Progenitor cell of endocrine pancreas (in vitro differentiated cells): ENCODE data around the gene CPNE6. TPM values are rescaled to one million over a fixed set of nuclear protein-coding genes. Genes with fewer than 3 reads are reported as not detected.
"Not testable (repeated sequence)": the region's sequence is repeated elsewhere in the genome, so short reads cannot be mapped to it uniquely, and the experiment has no call there.

Source experiments
- DNase-seq: peaks from one replicate; pipeline ENCODE4 v3.0.0; 2021; ENCODE audit warnings: low spot score; ENCODE audit not compliant: unreplicated experiment
- H3K27ac Mint-ChIP-seq: 2 replicates; pipeline ENCODE4 v1.8.0; 2021; ENCODE audit warnings: mild to moderate bottlenecking, moderate library complexity, mixed read lengths
- H3K27me3 Mint-ChIP-seq: 2 replicates; pipeline ENCODE4 v1.8.0; 2021; ENCODE audit warnings: mixed read lengths
- H3K36me3 Mint-ChIP-seq: 2 replicates; pipeline ENCODE4 v1.8.0; 2022; ENCODE audit warnings: mixed read lengths; ENCODE audit not compliant: insufficient read depth
- H3K4me1 Mint-ChIP-seq: 2 replicates; pipeline ENCODE4 v1.8.0; 2021; ENCODE audit warnings: low read depth, mixed read lengths
- H3K4me3 Mint-ChIP-seq: 2 replicates; pipeline ENCODE4 v1.8.0; 2021; ENCODE audit warnings: low read depth, mild to moderate bottlenecking, moderate library complexity, mixed read lengths
- H3K9me3 Mint-ChIP-seq: 2 replicates; pipeline ENCODE4 v1.8.0; 2021; ENCODE audit warnings: low read depth, mixed read lengths
- CTCF ChIP-seq: fragments of 200-600 bp; sonication (generic); IDR thresholded peaks from one replicate; pipeline ENCODE4 v1.5.0; 2021; ENCODE audit warnings: antibody characterized with exemption, mild to moderate bottlenecking; ENCODE audit not compliant: unreplicated experiment
- long read RNA-seq: library from polyadenylated mRNA; unstranded; transcript quantifications from one replicate; pipeline ENCODE4 v2.0.0, GENCODE V29; 2020
- total RNA-seq: library from RNA; stranded (reverse); gene quantifications from 2 replicates; pipeline ENCODE4 v1.2.1, GENCODE V29; 2021

Gene CPNE6
- total RNA-seq, result not detected in 2 replicates
- long read RNA-seq, result 0 reads

GRCh38 chr14:24071144-24071697, at the start of gene CPNE6:
TSS of gene CPNE6 (plus strand) at chr14:24071562. CDS start at chr14:24072937, 1,375 bp downstream.
- Mint-ChIP-seq H3K9me3 (no peaks in the 10 kb centered on the region), H3K27me3 (peaks cover 13% of the 10 kb centered on the region), H3K4me3 (no peak within 1 kb of the TSS), H3K4me1 (no peaks in the 10 kb centered on the region), H3K27ac (no peak within 1 kb of the TSS), H3K36me3 (no peaks in the 10 kb centered on the region)
- no peak for DNase-seq
- TF ChIP-seq CTCF, result no peak

GRCh38 chr14:24024939-24025418, 46.4 kb upstream of the CPNE6 start:
- peaks cover 43% of the 10 kb centered on the region for H3K9me3 Mint-ChIP-seq
- H3K36me3 Mint-ChIP-seq, DNase-seq, H3K4me1 Mint-ChIP-seq, H3K4me3 Mint-ChIP-seq, H3K27ac Mint-ChIP-seq, H3K27me3 Mint-ChIP-seq: not testable (repeated sequence)

GRCh38 chr14:24029687-24030086, 41.7 kb upstream of the CPNE6 start:
- H3K36me3 Mint-ChIP-seq, H3K27ac Mint-ChIP-seq, H3K4me1 Mint-ChIP-seq, H3K4me3 Mint-ChIP-seq, H3K27me3 Mint-ChIP-seq, DNase-seq: not testable (repeated sequence)
- H3K9me3 Mint-ChIP-seq, result peaks cover 37% of the 10 kb centered on the region

- H3K4me3 Mint-ChIP-seq, H3K36me3 Mint-ChIP-seq, H3K27me3 Mint-ChIP-seq, H3K4me1 Mint-ChIP-seq, H3K27ac Mint-ChIP-seq, DNase-seq: not testable (repeated sequence)
- H3K9me3 Mint-ChIP-seq, result peaks cover 27% of the 10 kb centered on the region
Measured at GRCh38 chr14:24031331-24031730, 40.0 kb upstream of the CPNE6 start.

- Mint-ChIP-seq H3K36me3 (no peaks in the 10 kb centered on the region), H3K27me3 (no peaks in the 10 kb centered on the region), H3K9me3 (peaks cover 14% of the 10 kb centered on the region), H3K27ac (no peak overlapping the region), H3K4me1 (peaks cover 4% of the 10 kb centered on the region), H3K4me3 (no peak overlapping the region)
- no peak for TF ChIP-seq CTCF
- DNase-seq, result no peak
Measured at GRCh38 chr14:24032727-24033418, 38.5 kb upstream of the CPNE6 start.

GRCh38 chr14:24035769-24036168, 35.6 kb upstream of the CPNE6 start:
- peak overlapping the region; percentile 77 for H3K27ac Mint-ChIP-seq
- H3K4me1 Mint-ChIP-seq, result not testable (repeated sequence)

More at GRCh38 chr14:24035769-24036168, 35.6 kb upstream of the CPNE6 start:
- H3K36me3 Mint-ChIP-seq, H3K9me3 Mint-ChIP-seq, DNase-seq, H3K27me3 Mint-ChIP-seq: not testable (repeated sequence)
- peak; percentile 22 for TF ChIP-seq CTCF
- H3K4me3 Mint-ChIP-seq, result peak overlapping the region; percentile 93
